HG02884 (cell line): Measurements from ENCODE around the gene ARHGEF26.

ENCODE experiments used
- ATAC-seq: cut with Tn5 transposase; IDR thresholded peaks from one replicate; pipeline ENCODE4 v1.9.1; 2021; ENCODE audit warnings: mild to moderate bottlenecking, moderate library complexity; ENCODE audit not compliant: unreplicated experiment

Gene ARHGEF26

DNA sequence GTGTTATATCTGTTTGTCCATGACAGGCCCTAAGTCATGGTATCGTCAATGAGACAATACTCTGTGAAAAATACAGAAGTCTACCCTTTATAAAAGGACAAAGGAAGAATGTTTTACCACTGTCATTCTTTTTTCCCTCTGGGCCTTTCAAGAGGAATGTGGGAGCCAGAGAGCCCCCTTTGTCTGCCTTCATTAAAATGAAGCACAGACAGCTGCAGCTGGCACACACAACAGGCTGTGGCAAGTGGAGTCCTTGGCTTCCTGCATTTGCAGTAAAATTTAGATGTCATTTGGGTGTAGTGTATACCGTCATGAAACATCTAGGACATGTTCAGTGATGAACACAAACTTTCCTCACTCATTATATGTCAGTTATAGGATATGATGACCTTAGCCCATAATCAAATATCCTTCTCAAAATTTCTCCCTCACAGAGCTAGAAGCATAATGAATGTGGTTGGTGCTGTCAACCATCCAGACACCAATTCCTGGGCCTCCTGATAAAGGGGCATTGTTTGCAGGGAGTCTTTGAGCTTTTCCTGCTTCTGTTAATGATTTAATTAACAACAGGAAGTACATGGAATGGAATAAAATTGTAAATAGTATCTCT lies 126.7 kb downstream of the ARHGEF26 start:
- no peak for ATAC-seq

DNA sequence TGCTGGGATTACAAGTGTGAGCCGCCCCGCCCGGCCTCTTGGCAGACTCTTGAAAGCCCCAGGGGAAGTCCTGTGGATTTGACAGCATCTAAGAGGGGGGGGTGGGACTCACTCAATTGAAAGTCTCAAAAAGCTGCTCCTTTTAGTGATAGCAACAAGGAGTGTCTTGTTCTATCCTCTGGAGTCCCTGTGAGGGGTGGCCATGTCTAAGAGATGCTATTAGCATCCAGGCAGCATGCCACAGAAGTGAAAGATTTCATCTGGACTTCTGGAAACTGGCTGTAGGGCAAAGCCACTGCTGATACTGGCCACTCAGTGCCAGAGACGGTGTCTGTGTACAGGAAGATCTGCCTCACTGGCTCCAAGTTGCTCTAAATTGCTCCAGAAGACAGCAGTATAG lies 129.1 kb downstream of the ARHGEF26 start:
- no peak for ATAC-seq

- ATAC-seq: no peak
Measured at GRCh38 chr3:154251610-154252009, 130.4 kb downstream of the ARHGEF26 start.

GRCh38 chr3:154252759-154253638 lies 131.8 kb downstream of the ARHGEF26 start:
- ATAC-seq: peak; percentile 95

DNA sequence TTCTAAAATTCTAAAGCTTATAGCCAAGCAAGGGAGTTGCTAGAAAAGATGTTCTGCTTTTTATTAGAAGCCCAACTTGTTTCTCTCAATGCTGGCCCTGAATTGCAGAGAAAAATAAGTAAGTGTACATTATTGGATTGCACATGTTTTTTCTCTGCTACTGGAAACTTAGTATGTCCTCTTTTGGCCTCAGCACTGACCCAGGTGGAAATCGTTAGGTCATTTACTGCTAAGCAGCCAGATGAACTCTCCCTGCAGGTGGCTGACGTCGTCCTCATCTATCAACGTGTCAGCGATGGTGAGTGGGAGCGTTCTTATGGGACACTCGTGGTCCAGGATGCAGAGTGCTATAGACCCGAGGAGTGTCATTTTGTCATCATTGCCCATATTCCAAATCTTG lies 133.3 kb downstream of the ARHGEF26 start:
- no peak for ATAC-seq

- no peak for ATAC-seq
Measured at GRCh38 chr3:154273381-154273780, 152.2 kb downstream of the ARHGEF26 start.

GRCh38 chr3:154274348-154274747 lies 153.2 kb downstream of the ARHGEF26 start:
- no peak for ATAC-seq

DNA sequence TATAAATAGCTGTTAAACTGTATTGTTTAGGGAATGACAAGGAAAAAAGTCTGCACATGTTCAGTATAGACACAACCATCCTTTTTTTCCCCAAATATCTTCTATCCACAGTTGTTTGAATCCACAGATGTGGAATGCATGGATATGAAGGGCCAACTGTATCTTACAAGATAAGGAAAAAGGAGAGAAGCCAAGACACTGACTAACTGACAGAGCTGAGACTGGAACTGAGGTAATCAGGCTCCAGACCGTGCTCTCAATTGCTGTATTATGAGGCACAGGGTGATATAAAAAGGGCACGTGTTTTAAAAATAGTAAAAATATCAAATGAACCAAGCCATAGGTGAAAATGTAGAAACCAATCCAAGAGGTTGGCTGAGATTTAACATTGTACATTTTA lies 154.1 kb downstream of the ARHGEF26 start:
- no peak for ATAC-seq

GRCh38 chr3:154275965-154276364 lies 154.8 kb downstream of the ARHGEF26 start:
- no peak for ATAC-seq

DNA sequence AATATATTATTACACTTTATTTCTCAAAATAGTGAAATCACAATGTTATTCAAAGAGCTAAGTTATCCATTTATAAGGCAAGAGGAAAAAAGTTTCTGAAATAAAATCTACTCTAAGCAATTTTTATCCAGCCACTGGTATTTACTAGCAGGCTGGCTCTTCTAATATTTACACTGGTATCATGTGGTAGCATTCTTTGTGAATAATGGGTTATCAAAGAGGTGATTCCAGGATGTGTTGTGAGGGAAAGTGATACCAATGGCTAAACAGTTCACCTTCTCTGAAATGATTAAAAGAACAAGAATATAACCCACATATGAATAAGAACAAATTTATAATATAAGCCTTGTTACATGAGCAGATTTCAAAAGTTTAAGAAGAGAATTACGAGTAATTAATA lies 159.0 kb downstream of the ARHGEF26 start:
- no peak for ATAC-seq

GRCh38 chr3:154285221-154285620 lies 164.0 kb downstream of the ARHGEF26 start:
- no peak for ATAC-seq

- ATAC-seq: no peak
Measured at GRCh38 chr3:154290187-154290586, 169.0 kb downstream of the ARHGEF26 start.

GRCh38 chr3:154294016-154294415 lies 172.8 kb downstream of the ARHGEF26 start:
- no peak for ATAC-seq

DNA sequence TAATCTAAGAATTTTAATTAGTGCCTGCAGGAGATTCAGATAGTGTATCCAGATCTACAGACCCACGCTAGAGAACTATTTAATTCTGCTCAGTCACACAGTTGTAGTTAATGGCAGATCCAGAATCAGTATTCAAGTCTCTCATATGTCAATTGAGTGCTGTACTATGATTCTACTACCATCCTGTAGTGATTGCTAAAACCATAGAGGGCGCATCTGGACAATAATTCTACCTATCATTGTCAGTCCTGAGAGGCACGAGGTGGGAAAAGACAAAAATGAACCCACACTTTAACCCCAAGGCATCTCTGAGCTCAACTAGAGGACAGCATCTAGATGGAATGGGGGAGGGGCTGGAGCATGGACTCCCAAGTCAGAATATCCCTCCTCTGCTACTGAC lies 180.4 kb downstream of the ARHGEF26 start:
- no peak for ATAC-seq

GRCh38 chr3:154304116-154304786 lies 183.1 kb downstream of the ARHGEF26 start:
- ATAC-seq: no peak

DNA sequence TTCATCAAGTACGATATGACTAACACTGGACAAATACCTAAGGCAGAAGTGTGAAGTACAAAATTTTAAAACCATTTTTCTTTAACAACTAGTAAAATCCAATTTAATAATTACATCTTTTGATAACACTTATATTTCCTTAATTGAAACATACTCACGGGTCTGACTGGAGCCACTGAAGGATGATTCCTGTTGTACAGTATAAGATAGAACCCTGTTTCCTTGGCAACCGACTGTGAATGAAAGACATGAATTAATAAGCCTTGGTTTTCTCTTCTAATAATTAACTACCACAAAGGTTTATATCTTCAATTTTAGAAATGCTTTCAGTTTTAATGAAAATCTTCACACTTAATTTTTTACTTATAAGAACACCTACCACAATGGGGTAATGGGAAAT lies 183.7 kb downstream of the ARHGEF26 start:
- ATAC-seq: no peak

DNA sequence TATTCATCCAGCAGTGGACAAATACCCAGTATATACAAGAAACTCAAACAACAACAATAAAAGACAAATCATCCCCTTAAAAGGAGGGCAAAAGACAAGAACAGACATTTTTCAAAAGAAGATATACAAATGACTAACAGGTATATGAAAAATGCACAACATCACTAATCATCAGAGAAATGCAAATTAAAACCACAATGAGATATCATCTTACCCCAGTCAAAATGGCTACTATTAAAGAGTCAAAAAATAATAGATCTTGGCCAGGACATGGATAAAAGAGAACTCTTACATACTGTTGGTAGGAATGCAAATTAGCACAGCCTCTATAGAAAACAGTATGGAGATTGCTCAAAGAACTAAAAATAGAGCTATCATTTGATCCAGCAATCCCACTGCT lies 186.2 kb downstream of the ARHGEF26 start:
- ATAC-seq: no peak
